PC-3 (cell line): ENCODE results near the gene KCNT1. TPM values are rescaled to one million over a fixed set of nuclear protein-coding genes. Genes with fewer than 3 reads are reported as not detected.

Experiments used
- ATAC-seq: fragments of 200-7000 bp; cut with Tn5 transposase; 2 replicates; pipeline ENCODE4 v1.9.1; 2020; ENCODE audit warnings: mild to moderate bottlenecking, moderate library complexity
- BruUV-seq: library from RNA; stranded (reverse); fragments of 400-500 nt; replicated peaks from 2 replicates; lab custom pipeline; 2021; lab: Mats Ljungman, UMichigan
- CTCF ChIA-PET: fragments of 300-600 bp; sonication (Branson Sonifier 250); formaldehyde crosslinking; loops from one replicate; lab custom pipeline; 2022; ENCODE audit warnings: antibody characterized with exemption; lab: Charles Lee
- POLR2A ChIA-PET: fragments of 300-600 bp; sonication (Branson Sonifier 250); formaldehyde crosslinking; loops from one replicate; lab custom pipeline; 2022; ENCODE audit warnings: antibody characterized with exemption; ENCODE audit not compliant: unreplicated experiment; lab: Charles Lee
- DNase-seq: peaks from one replicate; pipeline ENCODE4 v3.0.0-alpha.2; 2015
- H2AFZ ChIP-seq: fragments of 300-600 bp; sonication (generic); 2 replicates; pipeline ENCODE4 v1.6.0; 2016; ENCODE audit warnings: antibody characterized with exemption, low read length
- H3F3A ChIP-seq: fragments of 300-600 bp; sonication (generic); one replicate; pipeline ENCODE4 v1.6.0; 2017; ENCODE audit warnings: antibody characterized with exemption, low read length, control low read depth, mild to moderate bottlenecking; ENCODE audit not compliant: unreplicated experiment
- H3K27ac ChIP-seq: fragments of 300-600 bp; sonication (generic); 2 replicates; pipeline ENCODE4 v1.5.1; 2016; ENCODE audit warnings: mild to moderate bottlenecking, low read length
- H3K27me3 ChIP-seq: fragments of 300-600 bp; sonication (generic); 2 replicates; pipeline ENCODE4 v1.6.1; 2016; ENCODE audit warnings: low read length, mixed read lengths
- H3K36me3 ChIP-seq: fragments of 300-600 bp; sonication (generic); 2 replicates; pipeline ENCODE4 v1.6.1; 2016; ENCODE audit warnings: low read depth, mixed run types, low read length, mixed read lengths
- H3K4me1 ChIP-seq: fragments of 300-600 bp; sonication (generic); 2 replicates; pipeline ENCODE4 v1.5.1; 2016; ENCODE audit warnings: low read length; ENCODE audit not compliant: insufficient read depth
- H3K4me2 ChIP-seq: fragments of 300-600 bp; sonication (generic); 2 replicates; pipeline ENCODE4 v1.6.0; 2016; ENCODE audit warnings: low read length
- H3K4me3 ChIP-seq: fragments of 300-600 bp; sonication (generic); 2 replicates; pipeline ENCODE4 v1.5.1; 2016; ENCODE audit warnings: mild to moderate bottlenecking, low read length, mixed read lengths
- H3K79me2 ChIP-seq: fragments of 300-600 bp; sonication (generic); 2 replicates; pipeline ENCODE4 v1.6.1; 2017; ENCODE audit warnings: low read length, mixed read lengths
- H3K9ac ChIP-seq: fragments of 300-600 bp; sonication (generic); 2 replicates; pipeline ENCODE4 v1.6.0; 2016; ENCODE audit warnings: mild to moderate bottlenecking, low read length
- H3K9me2 ChIP-seq: fragments of 300-600 bp; sonication (generic); replicated peaks from 2 replicates; pipeline ENCODE4 v1.6.1; 2016; ENCODE audit warnings: mixed run types, low read length, mixed read lengths
- H3K9me3 ChIP-seq: fragments of 300-600 bp; sonication (generic); 2 replicates; pipeline ENCODE4 v1.6.1; 2016; ENCODE audit warnings: low read length, mixed read lengths
- H4K20me1 ChIP-seq: fragments of 300-600 bp; sonication (generic); 2 replicates; pipeline ENCODE4 v1.6.1; 2016; ENCODE audit warnings: low read length, mixed read lengths
- CTCF ChIP-seq: fragments of 300-600 bp; sonication (generic); conservative IDR thresholded peaks from 2 replicates; pipeline ENCODE4 v1.5.1; 2017; ENCODE audit warnings: antibody characterized with exemption, low read depth, mild to moderate bottlenecking, low read length
- EZH2 ChIP-seq: fragments of 300-600 bp; sonication (generic); IDR thresholded peaks from one replicate; pipeline ENCODE4 v1.6.1; 2017; ENCODE audit warnings: antibody characterized with exemption, mild to moderate bottlenecking, low read length; ENCODE audit not compliant: unreplicated experiment
- EZH2phosphoT487 ChIP-seq: fragments of 300-600 bp; sonication (generic); IDR thresholded peaks from 2 replicates; pipeline ENCODE4 v1.6.1; 2018; ENCODE audit warnings: mild to moderate bottlenecking, antibody characterized with exemption, low read length, borderline replicate concordance
- intact Hi-C: fragments of 100-400 bp; cut with micrococcal nuclease; formaldehyde crosslinking; loops from 2 replicates; pipeline ENCODE4 v1.9.0; 2023
- total RNA-seq: library from RNA; depleted of rRNA; stranded (reverse); fragments of >200 nt; gene quantifications from 2 replicates; pipeline ENCODE4 v1.2.3, GENCODE V29; 2014

KCNT1 gene
- total RNA-seq, 1 experiment from 2014 or later = not detected

GRCh38 chr9:135663857-135664256 lies 38.1 kb upstream of the KCNT1 start:
- Histone ChIP-seq H3K79me2 (no peaks in the 10 kb centered on the region), H2AFZ (no peak overlapping the region), H3K4me2 (no peak overlapping the region), H3K9me2 (no peaks in the 10 kb centered on the region), H3K4me1 (no peaks in the 10 kb centered on the region), H3F3A (no peaks in the 10 kb centered on the region), H3K27ac (no peak overlapping the region), H3K9ac (no peak overlapping the region), H3K36me3 (no peaks in the 10 kb centered on the region), H3K27me3 (0 out of 2 replicates have a peak, but pooled peaks cover 3% of the 10 kb centered on the region), H4K20me1 (no peaks in the 10 kb centered on the region), H3K4me3 (no peak overlapping the region), H3K9me3 (no peaks in the 10 kb centered on the region)
- DNase-seq (no peak), ATAC-seq (no peak)
- ChIA-PET POLR2A (no interaction called here), CTCF (no interaction called here)
- TF ChIP-seq EZH2 (no peak), CTCF (no peak), EZH2phosphoT487 (no peak)
- no TSS peak for BruUV-seq
- intact Hi-C loops = no loop called here

GRCh38 chr9:135664266-135664665 lies 37.7 kb upstream of the KCNT1 start:
- Histone ChIP-seq H3K4me1 (no peaks in the 10 kb centered on the region), H3K9me3 (no peaks in the 10 kb centered on the region), H3K27me3 (0 out of 2 replicates have a peak, but pooled peaks cover 3% of the 10 kb centered on the region), H3K9me2 (no peaks in the 10 kb centered on the region), H3K4me2 (no peak overlapping the region), H3K9ac (no peak overlapping the region), H2AFZ (no peak overlapping the region), H3K27ac (no peak overlapping the region), H4K20me1 (no peaks in the 10 kb centered on the region), H3K79me2 (no peaks in the 10 kb centered on the region), H3K36me3 (no peaks in the 10 kb centered on the region), H3K4me3 (no peak overlapping the region), H3F3A (no peaks in the 10 kb centered on the region)
- CTCF ChIA-PET = no interaction called here
- intact Hi-C loops = no loop called here
- BruUV-seq = no TSS peak
- no peak for TF ChIP-seq EZH2
- no peak for TF ChIP-seq CTCF
- no peak for TF ChIP-seq EZH2phosphoT487
- ATAC-seq (no peak), DNase-seq (no peak)
- POLR2A ChIA-PET = no interaction called here

- intact Hi-C loops = no loop called here
- DNase-seq (no peak), ATAC-seq (no peak)
- H3K27me3 ChIP-seq = 0 out of 2 replicates have a peak, but pooled peaks cover 3% of the 10 kb centered on the region
- H3K4me2 ChIP-seq = no peak overlapping the region
- H3K27ac ChIP-seq = no peak overlapping the region
- no peak overlapping the region for H3K4me3 ChIP-seq
- no peak overlapping the region for H3K9ac ChIP-seq
- POLR2A ChIA-PET = no interaction called here
- H3F3A ChIP-seq = no peaks in the 10 kb centered on the region
- CTCF ChIA-PET = no interaction called here
- H3K4me1 ChIP-seq = no peaks in the 10 kb centered on the region
- H4K20me1 ChIP-seq = no peaks in the 10 kb centered on the region
- BruUV-seq = no TSS peak
- H3K79me2 ChIP-seq = no peaks in the 10 kb centered on the region
- no peaks in the 10 kb centered on the region for H3K9me3 ChIP-seq
- no peak overlapping the region for H2AFZ ChIP-seq
- H3K36me3 ChIP-seq = no peaks in the 10 kb centered on the region
- no peaks in the 10 kb centered on the region for H3K9me2 ChIP-seq
- TF ChIP-seq EZH2 = no peak
- no peak for TF ChIP-seq EZH2phosphoT487
- no peak for TF ChIP-seq CTCF
Measured at GRCh38 chr9:135664801-135665794, 36.9 kb upstream of the KCNT1 start.
